Thoracic aorta (tissue), 2 donors: Measurements from ENCODE around the gene GPR135. TPM values are rescaled to one million over a fixed set of nuclear protein-coding genes. Genes with fewer than 3 reads are reported as not detected.
A peak's percentile ranks its signal among the peaks of the same experiment; 100 is the strongest.

Experiments
- ATAC-seq: fragments of 150-250 bp; one replicate; pipeline ENCODE4 v1.8.0; 2017; ENCODE audit warnings: low read depth; ENCODE audit not compliant: insufficient number of reproducible peaks, low FRiP score
- DNase-seq: peaks from one replicate; pipeline ENCODE4 v3.0.0-alpha.2; 2020; ENCODE audit warnings: low spot score
- H3K27ac ChIP-seq, 2 donors: fragments of 200-600 bp; sonication (generic); 1 replicate in 1 of 2; 2 replicates in 1 of 2; pipeline ENCODE4 v1.5.1; 2016; ENCODE audit warnings: mild to moderate bottlenecking in 2 of 2, moderate library complexity in 2 of 2
- H3K27me3 ChIP-seq: fragments of 200-600 bp; sonication (generic); replicated peaks from 2 replicates; pipeline ENCODE4 v1.6.0; 2016; ENCODE audit warnings: mild to moderate bottlenecking; ENCODE audit not compliant: insufficient read depth
- H3K36me3 ChIP-seq: fragments of 200-600 bp; sonication (generic); one replicate; pipeline ENCODE4 v1.5.1; 2016
- H3K4me1 ChIP-seq, 2 donors: fragments of 200-600 bp; sonication (generic); 1 replicate in 1 of 2; 2 replicates in 1 of 2; pipeline versions ENCODE4 v1.5.1 to v1.6.0; 2016; ENCODE audit warnings: low read depth in 2 of 2, mild to moderate bottlenecking in 1 of 2; ENCODE audit not compliant: control insufficient read depth in 1 of 2
- H3K4me3 ChIP-seq: fragments of 200-600 bp; sonication (generic); 2 replicates; pipeline ENCODE4 v1.5.1; 2016; ENCODE audit warnings: mild to moderate bottlenecking
- H3K9me3 ChIP-seq: fragments of 200-600 bp; sonication (generic); 2 replicates; pipeline ENCODE4 v1.5.1; 2016
- total RNA-seq, 2 donors: library from RNA; depleted of rRNA; stranded (reverse); fragments of >200 nt; gene quantifications; one replicate each; pipeline versions ENCODE4 v1.1.0 to v1.2.3, GENCODE V29; 2016
- TF ChIP-seq, protein P1 (sequence below): fragments of 200-600 bp; sonication (generic); IDR thresholded peaks from one replicate; pipeline ENCODE4 v1.5.1; 2019; ENCODE audit warnings: antibody characterized with exemption

The GPR135 gene
- total RNA-seq, 2 donors from 2014 or later: 13.8 to 20.3 TPM

DNA sequence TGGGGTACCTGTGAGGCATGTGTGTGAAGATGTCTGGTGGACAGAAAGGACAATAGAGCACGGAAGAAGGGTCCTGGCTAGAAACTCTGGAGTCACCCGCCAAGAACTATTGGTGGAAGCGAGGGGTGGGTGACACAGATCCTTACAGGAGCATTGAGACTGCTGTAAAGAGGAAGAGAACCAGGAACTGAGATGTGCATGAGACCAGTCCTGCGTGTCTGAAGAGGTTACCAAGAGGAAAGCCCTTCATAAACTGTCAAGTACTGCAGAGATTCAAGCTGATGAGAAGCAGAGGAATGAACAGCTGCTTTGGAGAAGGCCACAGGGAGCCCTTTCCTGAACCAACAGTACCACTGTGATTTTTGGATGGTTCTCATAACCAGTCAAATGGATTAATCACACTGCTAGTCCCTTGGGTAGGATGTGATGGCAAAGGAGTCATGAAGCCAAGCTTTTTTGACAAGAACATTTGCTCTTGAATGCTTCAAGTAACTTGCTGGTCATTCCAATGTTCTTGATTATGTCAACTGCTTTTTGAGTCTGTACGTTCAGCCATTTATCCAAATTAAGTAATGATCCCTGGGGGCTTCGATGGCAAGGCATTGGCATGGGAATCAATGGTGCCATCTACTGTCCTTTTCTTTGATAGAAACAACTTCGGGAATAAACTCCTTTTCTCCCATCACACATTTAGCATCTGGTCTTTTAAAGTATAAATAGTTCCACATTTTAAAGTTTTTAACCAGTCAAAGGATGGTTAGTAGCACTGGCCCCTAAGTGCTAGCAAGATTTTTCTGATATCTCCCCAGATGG is 42.9 kb downstream of the GPR135 start:
- Histone ChIP-seq H3K27me3 (no peaks in the 10 kb centered on the region), H3K36me3 (no peaks in the 10 kb centered on the region), H3K4me1 (peaks cover 24 to 64% of the 10 kb centered on the region in 2 donors), H3K9me3 (no peaks in the 10 kb centered on the region), H3K4me3 (no peak overlapping the region), H3K27ac (peak overlapping the region; percentile 47 to 60)
- peak; percentile 63 for ATAC-seq
- TF ChIP-seq, protein P1, sequence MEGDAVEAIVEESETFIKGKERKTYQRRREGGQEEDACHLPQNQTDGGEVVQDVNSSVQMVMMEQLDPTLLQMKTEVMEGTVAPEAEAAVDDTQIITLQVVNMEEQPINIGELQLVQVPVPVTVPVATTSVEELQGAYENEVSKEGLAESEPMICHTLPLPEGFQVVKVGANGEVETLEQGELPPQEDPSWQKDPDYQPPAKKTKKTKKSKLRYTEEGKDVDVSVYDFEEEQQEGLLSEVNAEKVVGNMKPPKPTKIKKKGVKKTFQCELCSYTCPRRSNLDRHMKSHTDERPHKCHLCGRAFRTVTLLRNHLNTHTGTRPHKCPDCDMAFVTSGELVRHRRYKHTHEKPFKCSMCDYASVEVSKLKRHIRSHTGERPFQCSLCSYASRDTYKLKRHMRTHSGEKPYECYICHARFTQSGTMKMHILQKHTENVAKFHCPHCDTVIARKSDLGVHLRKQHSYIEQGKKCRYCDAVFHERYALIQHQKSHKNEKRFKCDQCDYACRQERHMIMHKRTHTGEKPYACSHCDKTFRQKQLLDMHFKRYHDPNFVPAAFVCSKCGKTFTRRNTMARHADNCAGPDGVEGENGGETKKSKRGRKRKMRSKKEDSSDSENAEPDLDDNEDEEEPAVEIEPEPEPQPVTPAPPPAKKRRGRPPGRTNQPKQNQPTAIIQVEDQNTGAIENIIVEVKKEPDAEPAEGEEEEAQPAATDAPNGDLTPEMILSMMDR: no peak
- no peak for DNase-seq

DNA sequence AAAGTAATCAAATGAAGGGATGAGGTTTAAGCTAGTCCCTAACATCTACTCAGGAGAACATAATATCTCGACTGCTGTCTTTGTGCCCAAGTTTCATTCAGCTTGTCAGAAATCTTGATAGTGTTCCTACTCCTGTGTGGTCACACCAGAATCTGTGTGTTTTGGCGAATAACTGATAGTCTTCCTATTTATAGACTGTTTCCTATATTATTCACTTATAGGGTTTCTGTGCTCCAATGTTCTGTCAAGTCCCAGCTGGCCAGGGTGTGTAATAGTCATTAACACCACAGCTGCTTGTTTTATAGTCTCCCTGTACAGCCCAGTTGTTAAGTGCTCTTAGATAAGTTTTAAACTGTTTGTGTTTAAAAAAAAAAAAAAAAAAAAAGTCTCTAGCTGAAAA is 45.9 kb downstream of the GPR135 start:
- H3K27ac ChIP-seq: peak overlapping the region; percentile 56 to 81
- ATAC-seq: peak; percentile 8

DNA sequence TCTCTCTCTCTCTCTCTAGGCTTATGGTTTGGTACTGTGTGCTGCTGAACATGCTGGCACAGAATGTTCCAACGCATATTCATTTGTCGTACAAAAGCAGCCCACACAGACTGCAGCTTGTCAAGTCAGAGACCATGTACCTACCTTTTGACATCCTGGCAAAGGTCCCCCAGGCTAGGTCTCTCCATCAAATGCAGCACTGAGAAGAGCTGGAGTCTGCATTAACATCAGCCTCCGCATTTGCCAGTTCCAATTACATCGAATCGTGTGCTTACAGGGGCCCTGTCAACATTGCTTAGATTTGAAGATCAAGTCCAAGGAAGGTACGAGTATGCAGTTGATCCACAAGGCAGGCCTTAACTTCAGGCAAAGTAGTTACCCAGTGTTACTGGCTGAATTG is 47.9 kb downstream of the GPR135 start:
- no peaks in the 10 kb centered on the region for H3K9me3 ChIP-seq
- DNase-seq (no peak), ATAC-seq (no peak)
- no peaks in the 10 kb centered on the region for H3K36me3 ChIP-seq
- H3K4me1 ChIP-seq: peaks cover 8 to 33% of the 10 kb centered on the region in 2 donors
- peak overlapping the region in 1 of 2 donors; percentile 4 for H3K27ac ChIP-seq
- TF ChIP-seq, protein P1: no peak
- no peak overlapping the region for H3K4me3 ChIP-seq
- H3K27me3 ChIP-seq: no peaks in the 10 kb centered on the region

More for the DNA sequence above, 45.9 kb downstream of the GPR135 start:
- H3K27me3 ChIP-seq: no peaks in the 10 kb centered on the region
- TF ChIP-seq, protein P1: no peak
- H3K9me3 ChIP-seq: no peaks in the 10 kb centered on the region
- H3K4me3 ChIP-seq: peak overlapping the region; percentile 12
- no peaks in the 10 kb centered on the region for H3K36me3 ChIP-seq
- DNase-seq: no peak
- peaks cover 8 to 43% of the 10 kb centered on the region in 2 donors for H3K4me1 ChIP-seq

DNA sequence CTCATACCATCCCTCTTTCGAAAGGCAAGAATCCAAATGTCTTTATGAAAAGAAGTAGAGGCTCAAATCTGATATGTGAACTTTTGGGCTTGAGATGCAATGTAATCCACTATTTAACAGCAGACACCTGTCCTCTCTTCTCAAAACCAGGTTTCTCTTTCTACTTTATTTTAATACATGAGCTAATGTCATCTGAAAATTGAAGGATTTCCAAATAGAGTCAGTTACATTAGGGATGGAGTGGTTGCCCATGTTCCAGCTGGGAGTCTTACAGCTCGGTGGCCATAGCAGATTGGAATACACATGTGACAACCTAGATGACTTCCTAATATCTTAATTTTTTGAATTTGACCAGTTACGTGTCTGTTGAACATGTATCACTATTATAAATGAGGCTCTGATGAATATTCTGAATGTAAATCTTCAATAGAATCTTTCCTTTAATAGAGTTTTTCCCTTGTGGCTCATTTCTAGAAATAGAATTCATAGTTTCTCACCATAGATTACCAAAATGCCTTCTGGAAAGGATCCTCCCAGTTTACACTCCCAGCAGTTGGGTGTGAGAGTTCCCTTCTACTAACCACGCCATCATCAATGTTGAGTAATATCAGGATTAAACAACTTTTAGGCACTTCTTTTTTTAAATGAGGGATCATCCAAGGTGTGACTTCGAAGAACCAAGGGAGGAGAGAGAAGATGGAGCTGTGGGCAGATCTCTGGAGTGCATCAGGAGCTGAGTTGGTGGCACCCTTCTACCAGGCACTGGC is 49.2 kb downstream of the GPR135 start:
- H3K36me3 ChIP-seq: no peaks in the 10 kb centered on the region
- TF ChIP-seq, protein P1: no peak
- H3K27me3 ChIP-seq: no peaks in the 10 kb centered on the region
- ATAC-seq (no peak), DNase-seq (no peak)
- H3K27ac ChIP-seq: no peak overlapping the region
- H3K9me3 ChIP-seq: no peaks in the 10 kb centered on the region
- no peak overlapping the region for H3K4me3 ChIP-seq
- peaks cover 5 to 20% of the 10 kb centered on the region in 2 donors for H3K4me1 ChIP-seq

Other genes with a start within 250 kb of the GPR135 start
- gene L3HYPDH, start 19.0 kb upstream of the GPR135 start, total RNA-seq: 10 to 100 TPM; 69.0 to 74.9 TPM
- 10 to 100 TPM; 57.4 to 75.1 TPM for gene JKAMP, start 19.1 kb upstream of the GPR135 start, total RNA-seq
- gene CCDC175, start 111.4 kb upstream of the GPR135 start, total RNA-seq: under 1 TPM in 1 of 2 donors, not detected in 1; 0.78 TPM